Measurements from ENCODE around the gene VGLL3.

VGLL3 gene

GRCh38 chr3:86948822-86949221, 42.1 kb downstream of the VGLL3 start:
- DNase-seq: no peak

- DNase-seq: no peak
Observed at GRCh38 chr3:86942206-86942605, 48.7 kb downstream of the VGLL3 start.

- DNase-seq: no peak
Observed at GRCh38 chr3:86938416-86939105, 52.4 kb downstream of the VGLL3 start.

GRCh38 chr3:86937306-86937791, 53.6 kb downstream of the VGLL3 start:
- no peak for DNase-seq

- DNase-seq: no peak
Observed at GRCh38 chr3:86934851-86935250, 56.1 kb downstream of the VGLL3 start.

GRCh38 chr3:86930831-86931230, 60.1 kb downstream of the VGLL3 start:
- DNase-seq: no peak

GRCh38 chr3:86930181-86930580, 60.8 kb downstream of the VGLL3 start:
- DNase-seq: no peak

GRCh38 chr3:86929046-86929445, 61.9 kb downstream of the VGLL3 start:
- no peak for DNase-seq

- no peak for DNase-seq
Observed at GRCh38 chr3:86923071-86923491, 67.9 kb downstream of the VGLL3 start.

GRCh38 chr3:86921971-86922680, 68.8 kb downstream of the VGLL3 start:
- no peak for DNase-seq

GRCh38 chr3:86914670-86915069, 76.3 kb downstream of the VGLL3 start:
- DNase-seq: no peak

- DNase-seq: no peak
Observed at GRCh38 chr3:86913160-86913559, 77.8 kb downstream of the VGLL3 start.

GRCh38 chr3:86895202-86895601, 95.7 kb downstream of the VGLL3 start:
- DNase-seq: no peak

GRCh38 chr3:86890741-86891396, 100.1 kb downstream of the VGLL3 start:
- DNase-seq: no peak

Data from activated CD4-positive, alpha-beta T cell treated with anti-CD3 and anti-CD28 coated beads for 1 hour (primary cell).